Daoy (cell line): ENCODE measurements around the gene C6orf163. TPM values are rescaled to one million over a fixed set of nuclear protein-coding genes. Genes with fewer than 3 reads are reported as not detected.
A peak's percentile ranks its signal among the peaks of the same experiment; 100 is the strongest.
"Not testable (repeated sequence)": the region's sequence is repeated elsewhere in the genome, so short reads cannot be mapped to it uniquely, and the experiment has no call there.

ENCODE experiments used
- DNase-seq: peaks from one replicate; pipeline ENCODE4 v3.0.0-alpha.2; 2015; ENCODE audit warnings: low read depth
- total RNA-seq: library from RNA; depleted of rRNA; stranded (reverse); fragments of >200 nt; shearing (Covaris generic); gene quantifications from 2 replicates; pipeline ENCODE4 v1.2.3, GENCODE V29; 2014; rRNA removed

C6orf163 gene
- total RNA-seq = 0.15 and 0.63 TPM in 2 replicates

DNA sequence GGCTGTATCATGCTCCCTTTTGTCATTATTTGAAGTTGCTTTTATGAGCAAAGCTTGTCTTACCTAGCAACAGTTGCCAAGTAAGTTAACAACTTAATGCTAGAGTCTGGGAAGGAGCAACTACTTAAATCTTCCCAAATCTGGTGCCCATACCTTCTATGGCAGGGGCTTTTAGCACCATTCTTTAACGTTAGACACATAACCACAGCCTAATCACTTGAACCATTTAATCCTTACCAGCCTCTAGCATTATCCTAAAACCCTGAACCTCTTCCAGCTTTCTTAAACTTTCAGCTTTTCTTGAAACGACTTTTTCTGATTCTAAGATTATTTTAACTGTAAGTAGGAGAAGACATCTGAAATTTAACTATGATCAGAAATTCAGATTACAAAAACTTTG is at the start of gene C6orf163:
TSS of gene C6orf163 (plus strand) at position 83 of the 400 bp plus-strand sequence. CDS start at position 370, 287 bp downstream.
- no peak for DNase-seq

DNA sequence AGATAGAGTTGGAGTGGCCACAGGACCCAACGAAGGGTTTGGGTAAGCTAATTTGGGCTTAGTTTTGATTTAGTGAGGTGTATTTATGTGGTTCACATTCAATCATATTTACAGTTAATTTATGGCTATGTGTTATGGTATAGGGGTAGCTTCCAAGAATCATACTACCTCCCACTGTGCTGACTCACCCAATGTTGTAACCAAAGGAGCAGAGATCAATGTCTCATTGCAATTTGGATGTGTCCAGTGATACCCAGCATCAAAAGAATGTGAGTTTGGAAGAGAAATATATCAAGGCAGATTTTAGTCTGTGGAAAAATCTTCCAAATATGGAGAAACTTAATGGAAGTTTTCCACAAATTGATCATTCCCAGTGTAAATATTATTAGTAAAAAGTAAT is 47.5 kb upstream of the C6orf163 start:
- peak; percentile 14 for DNase-seq

DNA sequence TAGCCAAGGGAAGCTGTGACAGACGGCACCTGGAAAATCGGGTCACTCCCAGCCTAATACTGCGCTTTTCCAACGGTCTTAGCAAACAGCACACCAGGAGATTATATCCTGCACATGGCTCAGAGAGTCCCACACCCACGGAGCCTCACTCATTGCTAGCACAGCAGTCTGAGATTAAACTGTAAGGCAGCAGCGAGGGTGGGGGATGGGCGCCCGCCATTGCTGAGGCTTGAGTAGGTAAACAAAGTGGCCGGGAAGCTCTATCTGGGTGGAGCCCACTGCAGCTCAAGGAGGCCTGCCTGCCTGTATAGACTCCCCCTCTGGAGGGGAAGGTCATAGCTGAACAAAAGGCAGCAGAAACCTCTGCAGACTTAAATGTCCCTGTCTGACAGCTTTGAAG is 43.3 kb upstream of the C6orf163 start:
- not testable (repeated sequence) for DNase-seq

DNA sequence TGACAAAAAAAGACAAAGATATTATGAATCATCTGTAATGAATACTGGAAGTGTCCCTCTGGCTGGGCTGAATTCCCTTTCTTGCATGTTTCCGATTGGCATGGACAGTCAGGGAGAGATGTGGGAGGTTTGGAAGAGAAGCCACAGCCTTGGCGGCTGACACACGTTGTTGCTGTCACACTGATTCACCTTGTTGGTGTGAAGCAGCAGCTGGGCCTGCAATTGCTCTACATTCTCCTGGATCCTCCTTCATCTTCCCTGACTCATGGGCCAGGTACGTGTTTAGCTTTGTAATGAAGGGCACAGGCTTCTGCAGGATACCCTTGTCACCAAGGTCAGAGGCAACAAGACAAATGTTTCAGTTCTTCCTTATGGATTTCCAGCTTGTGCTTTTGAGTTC is 35.6 kb upstream of the C6orf163 start:
- DNase-seq = peak; percentile 8

DNA sequence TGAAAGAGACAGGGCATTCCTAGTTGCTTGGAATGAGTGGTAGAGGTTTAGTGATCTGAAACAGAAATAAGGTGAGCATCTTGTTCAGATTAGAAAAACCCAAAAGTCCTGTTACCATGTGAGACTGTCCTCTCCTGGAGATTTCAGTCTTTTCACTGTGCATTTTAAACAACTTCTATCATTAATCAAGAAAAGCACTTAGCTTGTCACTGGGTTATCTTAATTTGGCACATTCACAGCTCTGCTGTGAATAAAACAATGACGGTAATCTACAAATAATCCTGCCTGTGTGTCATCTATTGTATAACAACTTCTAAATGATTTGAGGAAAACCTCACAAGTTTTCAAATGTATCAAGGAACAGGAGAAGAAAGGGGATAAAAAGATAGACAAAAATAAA is 31.8 kb upstream of the C6orf163 start:
- DNase-seq = no peak

DNA sequence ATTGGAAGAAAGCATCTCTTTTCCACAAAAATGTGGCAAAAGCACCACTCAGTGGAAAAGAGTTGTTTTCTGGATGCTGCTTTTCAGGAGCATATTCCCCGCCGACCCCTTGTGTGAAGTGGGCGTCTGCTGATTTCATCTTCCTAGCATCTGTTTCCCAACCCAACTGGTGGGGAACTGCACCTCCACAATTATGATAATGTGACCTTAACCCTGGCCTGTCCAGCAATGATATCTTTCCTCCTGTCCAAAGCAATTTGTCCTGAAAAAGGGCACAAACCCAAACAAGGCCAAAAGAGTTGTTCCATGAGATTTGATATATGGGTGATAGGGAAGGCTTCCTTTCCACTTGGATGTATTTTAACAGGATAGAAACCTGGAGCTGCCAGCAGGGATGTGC is 29.5 kb upstream of the C6orf163 start:
- no peak for DNase-seq

DNA sequence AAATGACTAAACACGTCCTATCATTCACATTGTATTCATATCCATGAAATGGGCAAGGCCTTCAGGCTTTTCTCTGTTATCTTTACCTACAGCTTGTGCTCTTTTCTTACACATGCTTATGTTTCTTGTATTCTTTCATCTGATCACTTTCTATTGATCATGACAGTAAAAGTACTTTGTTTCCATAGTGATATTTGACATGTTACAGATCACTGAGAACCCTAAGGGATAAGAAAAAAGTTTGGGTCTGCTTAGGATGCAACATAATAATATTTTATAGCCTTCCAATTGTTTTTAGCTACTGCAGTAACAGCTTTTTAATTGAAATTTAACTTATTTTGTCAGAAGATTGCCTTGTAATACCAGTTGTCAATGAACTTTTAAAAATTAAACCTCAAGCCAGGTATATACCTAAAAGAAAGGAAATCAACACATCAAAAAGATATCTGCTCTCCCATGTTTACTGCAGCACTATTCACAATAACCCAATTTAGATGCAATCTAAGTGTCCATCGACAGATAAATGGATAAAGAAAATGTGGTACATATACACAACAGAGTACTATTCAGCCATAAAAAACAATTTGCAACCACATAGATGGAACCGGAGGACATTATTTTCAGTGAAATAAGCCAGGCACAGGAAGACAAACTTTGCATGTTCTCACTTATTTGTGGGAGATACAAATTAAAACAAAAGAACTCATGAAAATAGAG is 25.2 kb upstream of the C6orf163 start:
- DNase-seq = no peak

DNA sequence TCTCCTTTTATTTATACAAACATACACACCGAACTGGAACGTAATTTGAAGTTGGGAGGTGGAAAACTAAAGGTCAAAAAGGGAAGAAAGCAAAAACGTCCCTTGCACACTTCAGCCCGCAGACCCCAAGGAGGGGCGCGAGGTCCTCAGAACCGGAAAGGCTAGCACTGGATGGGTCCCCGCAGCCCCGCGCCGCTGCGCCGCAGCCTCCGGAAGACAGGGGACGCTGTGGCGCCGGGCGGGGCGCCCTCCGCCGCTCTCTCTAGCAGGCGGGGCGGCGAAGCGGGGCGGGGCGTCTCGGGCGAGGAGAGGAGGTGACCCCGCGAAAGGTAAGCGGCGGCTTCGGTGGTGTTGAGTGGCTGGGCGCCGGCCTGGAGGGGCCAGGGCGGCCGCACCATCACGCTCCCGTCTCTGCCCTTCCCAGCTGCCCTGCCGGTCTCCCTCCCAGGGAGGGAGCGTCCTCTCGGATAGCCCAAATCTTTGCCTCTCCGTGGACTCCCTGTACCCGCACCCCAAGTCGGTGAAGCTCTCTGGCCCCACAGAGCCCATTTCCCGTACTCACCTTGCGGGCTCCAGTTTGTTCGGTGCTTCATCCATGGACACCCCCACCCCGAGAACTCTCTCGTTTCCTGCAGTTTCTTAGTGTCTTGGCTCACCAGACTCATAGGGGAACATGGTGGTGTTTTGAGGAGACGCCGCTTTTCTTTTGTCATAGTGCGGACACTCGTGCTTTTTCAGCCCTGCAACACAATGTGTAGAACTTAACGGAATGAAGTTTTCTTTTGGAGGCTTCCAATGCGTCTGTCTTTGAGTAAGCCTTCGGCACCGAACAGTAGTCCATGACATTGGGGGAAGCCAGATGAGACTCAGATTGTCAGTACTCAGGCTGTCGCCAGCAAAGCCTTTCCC is 22.1 kb upstream of the C6orf163 start, which contains the start of gene SMIM8:
TSS of gene SMIM8 (plus strand) at position 285 of the 909 bp plus-strand sequence. CDS start 14,444 bp downstream, outside the sequence.
- peak; percentile 83 for DNase-seq

DNA sequence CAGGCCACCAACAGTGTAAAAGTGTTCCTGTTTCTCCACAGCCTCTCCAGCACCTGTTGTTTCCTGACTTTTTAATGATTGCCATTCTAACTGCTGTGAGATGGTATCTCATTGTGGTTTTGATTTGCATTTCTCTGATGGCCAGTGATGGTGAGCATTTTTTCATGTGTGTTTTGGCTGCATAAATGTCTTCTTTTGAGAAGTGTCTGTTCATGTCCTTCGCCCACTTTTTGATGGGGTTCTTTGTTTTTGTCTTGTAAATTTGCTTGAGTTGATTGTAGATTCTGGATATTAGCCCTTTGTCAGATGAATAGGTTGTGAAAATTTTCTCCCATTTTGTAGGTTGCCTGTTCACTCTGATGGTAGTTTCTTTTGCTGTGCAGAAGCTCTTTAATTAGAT is 20.7 kb upstream of the C6orf163 start:
- not testable (repeated sequence) for DNase-seq

DNA sequence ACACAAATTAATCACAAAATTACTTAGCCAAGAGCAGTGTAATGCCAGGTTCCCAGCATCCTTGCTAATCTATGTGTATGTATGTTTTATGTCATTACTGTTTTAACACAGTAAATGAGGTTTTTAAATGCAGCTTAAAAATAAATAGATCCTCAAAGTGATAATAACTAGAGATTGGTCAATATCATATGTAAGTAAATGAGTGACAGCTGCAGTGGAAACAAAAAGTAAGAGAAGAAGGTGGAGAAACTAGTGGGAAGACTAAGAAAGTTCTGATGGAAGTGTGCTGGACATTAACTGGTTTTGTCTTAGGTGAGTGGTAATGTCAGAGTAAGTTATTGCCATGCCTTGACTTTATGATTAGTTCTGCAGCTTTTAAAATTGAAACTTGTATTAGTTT is 13.7 kb upstream of the C6orf163 start:
- DNase-seq = no peak

DNA sequence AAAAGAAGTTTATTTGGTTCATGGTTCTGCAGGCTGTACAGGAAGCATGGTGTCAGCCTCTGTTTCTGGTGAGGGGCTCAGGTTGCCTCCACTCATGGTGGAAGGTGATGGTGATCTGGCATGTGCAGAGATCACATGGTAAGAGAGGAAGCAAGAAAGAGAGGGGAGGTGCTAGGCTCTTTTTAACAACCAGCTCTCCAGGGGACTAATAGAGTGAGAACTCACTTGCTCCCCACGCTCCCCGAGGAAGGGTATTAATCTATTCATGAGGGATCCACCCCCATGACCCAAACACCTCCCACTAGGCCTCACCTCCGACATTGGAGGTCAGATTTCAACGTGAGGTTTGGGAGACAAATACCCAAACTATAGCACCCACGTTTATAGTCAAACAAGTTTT is 11.6 kb upstream of the C6orf163 start:
- no peak for DNase-seq

DNA sequence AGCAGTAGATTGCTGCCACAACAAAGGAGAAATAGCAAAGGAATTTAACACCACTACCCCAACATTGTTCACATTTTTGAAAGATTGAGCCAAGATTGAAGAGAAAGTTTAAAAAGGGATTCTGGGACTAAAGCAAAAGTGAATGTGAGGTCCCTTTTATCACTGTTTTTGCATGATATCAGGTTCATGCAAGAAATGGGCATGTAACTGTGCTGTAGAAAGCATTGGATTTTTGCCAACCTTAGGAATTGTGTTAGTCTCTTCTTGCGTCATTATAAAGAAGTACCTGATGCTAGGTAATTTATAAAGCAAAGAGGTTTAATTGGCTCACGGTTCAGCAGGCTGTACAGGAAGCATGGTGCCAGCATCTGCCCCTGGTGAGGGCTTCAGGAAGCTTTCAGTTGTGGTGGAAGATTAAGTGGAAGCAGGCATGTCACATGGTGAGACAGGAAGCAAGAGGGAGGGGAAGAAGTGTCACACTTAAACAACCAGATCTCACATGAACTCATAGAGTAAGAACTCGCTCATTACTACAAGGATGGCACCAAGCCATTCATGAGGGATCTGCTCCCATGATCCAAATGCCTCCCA is 10.9 kb upstream of the C6orf163 start:
- peak; percentile 12 for DNase-seq

DNA sequence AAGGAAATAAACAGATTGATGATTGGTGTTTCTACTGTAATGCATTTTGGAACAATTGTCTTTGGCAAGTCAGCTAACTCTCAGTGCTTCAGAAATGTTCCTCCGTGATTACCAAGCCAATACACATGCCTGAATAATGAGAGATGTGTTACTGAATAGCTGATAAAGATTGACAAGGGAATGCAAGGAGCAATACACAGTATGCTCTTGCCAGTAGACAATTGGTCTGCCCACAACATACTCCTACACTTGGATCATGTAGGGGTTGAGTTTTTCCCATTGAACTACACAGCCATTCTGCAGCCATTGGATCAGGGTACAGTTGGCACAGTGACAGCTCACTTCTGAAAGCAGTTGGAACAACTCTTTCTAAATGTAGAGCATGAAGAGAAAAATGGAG is 9.9 kb upstream of the C6orf163 start:
- no peak for DNase-seq

DNA sequence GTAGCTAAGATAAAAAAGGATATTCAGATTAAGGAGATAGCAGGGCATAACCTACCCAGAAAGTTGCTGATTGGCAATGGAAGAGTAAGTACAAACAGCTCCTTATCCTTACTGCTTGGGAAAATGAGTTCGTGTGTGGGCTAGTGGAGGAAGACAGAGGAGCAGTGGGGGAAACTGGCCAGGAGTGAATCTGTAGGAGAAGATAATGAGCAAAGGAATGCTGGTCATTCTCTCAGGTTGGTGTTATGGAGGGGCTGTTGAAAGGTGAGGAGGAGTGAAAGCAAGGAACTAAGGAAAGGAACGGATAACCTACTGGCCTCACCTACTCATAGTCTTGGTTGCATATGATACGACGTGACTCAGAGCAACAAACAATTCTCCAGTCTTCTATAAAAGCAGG is 8.2 kb upstream of the C6orf163 start:
- no peak for DNase-seq

DNA sequence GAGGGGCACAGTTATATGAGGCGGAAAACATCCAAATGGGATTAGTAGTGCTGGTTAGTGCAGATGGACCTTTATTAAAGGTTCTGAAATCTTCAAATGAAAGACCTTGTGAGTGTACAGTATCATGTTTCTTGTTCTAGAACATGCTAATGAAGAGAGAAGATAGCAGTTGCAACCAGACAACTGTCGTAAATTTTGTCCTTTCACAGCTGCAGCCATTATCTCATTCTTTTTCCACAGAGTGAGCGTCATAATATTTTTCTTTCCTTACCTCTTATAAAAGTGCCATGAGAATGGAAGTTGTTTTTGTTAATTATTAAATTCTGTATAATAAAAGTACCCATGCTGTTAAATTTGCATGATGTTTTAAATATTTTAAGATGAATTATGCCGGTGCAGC is 4.4 kb upstream of the C6orf163 start:
- no peak for DNase-seq

DNA sequence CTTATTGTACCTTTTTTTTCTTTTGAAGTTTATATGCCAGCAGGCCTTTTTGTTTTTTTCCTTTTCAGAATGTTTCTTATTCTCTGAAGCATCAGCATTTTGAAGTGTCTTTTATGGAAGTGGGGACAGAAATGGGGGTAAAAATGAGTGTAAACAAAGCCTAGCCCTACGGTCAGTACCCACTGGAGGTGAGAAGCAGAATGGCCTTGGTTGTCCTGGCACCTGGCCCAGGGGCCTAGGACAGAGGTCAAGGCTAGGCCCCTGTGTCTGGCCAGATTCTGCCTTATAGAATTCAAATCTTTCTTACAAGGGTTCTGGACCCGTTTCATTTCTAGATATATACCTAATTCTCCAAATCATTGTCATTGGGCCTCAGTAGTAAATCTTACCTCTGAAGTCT is 3.5 kb upstream of the C6orf163 start:
- no peak for DNase-seq

DNA sequence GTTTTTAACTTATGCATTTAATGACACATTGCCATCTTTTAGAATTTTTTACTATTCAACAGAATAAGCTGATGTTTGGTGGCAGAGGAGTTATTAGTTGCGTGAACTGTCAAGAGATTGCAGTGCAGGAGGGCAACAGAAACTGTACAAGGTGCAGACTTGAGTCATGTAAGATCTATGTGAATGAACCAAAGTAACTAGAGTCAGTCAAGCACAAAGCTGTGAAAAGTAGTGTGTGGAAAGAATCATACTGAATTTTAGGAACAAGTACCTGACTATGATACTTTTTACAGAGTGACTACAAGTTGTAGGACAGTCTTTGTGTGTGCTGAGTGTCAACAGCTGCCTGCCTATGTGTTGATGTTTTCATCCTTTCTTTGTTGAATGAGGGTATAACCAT is 2.7 kb upstream of the C6orf163 start:
- no peak for DNase-seq

DNA sequence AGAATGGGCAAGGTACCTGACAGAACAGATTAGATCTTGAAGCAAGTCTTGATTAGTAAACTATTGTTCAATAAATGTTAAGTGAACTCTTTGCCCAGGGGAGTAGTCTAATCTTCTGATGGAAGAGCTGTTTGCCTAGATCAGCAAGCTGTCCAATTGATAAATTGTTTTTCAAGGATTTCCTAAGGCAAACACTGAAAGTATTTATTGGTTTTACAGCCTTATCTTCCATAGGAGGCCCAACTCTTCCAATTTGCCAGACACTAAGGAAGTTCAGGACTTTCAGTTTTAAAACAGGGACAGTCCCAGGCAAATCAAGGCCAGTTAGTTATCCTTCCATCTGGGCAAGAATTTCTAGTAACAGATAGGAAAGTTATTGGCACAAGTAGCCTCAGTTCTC is 1.8 kb upstream of the C6orf163 start:
- no peak for DNase-seq

DNA sequence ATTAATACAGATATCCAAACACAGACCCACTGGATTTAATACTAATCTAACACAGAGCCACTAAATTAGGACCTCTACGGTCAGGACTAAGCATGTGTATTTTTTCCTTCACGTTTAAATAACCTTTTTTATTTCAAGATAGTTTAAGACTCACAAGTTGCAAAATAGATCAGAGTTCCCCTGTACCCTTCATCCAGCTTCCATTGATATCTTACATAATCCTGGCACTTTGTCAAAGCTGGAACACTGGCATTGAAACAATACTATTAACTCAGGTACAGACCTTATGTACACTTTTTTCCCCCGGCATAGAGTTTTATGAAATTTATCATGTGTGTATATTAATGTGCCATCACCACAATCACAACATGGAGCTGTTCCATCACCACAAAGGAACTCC is 2.1 kb downstream of the C6orf163 start:
- no peak for DNase-seq

DNA sequence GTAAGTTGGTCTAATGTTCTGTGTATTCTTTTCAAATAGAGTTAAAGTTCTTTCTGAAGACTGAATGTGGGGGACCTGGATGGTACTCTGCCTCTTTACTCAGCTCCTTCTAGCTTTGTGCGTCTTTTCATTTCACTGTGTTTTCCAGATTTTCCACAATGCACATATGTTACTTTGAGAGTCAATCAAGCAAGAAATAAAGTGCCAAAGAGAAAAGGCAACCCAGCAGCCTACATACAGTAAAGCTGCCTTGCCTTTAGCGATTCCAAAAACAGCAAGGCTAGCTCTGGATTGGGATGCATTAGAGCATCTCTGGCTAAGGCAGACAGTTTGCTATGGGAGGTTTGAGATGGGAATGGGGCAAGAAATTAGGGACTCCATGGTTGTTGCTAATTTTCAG is 5.3 kb downstream of the C6orf163 start:
- no peak for DNase-seq

DNA sequence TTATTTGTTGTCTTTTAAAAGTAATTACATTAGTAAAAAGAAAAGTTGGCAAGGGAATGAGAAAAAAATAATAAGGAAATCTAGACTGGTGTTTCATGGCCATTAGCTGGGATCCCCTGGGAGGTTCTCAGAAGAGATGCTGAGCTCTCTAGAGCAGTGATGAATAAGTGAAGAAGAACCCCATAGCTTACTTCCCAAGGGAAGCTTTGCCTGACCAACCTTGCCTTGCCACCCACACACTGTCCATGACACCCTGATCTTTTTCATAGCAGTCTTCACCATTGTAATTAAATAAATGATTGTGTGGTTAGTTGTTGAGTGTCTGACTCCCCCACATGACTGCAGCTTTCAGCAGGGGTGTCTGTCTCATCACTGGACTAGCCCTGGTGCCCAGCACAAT is 5.9 kb downstream of the C6orf163 start:
- DNase-seq = no peak

DNA sequence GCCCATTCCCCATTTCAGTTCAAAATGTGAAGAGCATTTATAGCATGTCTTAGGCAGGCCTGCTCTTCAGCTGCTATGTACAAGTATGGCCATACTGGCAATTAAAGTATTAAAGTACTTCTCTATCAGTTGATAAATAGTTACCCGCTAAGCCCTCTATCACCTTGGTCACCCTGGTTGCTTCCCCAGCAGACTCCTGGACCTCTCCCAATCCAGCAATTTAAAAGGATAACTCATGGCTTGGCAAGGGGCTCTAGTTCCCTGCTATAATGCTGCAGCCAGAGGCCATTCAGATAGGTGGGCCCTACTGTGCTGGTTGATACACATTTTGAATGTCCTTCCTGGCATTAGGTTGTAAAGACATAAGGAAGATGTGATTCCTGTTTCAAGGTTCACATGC is 7.0 kb downstream of the C6orf163 start:
- DNase-seq = no peak

DNA sequence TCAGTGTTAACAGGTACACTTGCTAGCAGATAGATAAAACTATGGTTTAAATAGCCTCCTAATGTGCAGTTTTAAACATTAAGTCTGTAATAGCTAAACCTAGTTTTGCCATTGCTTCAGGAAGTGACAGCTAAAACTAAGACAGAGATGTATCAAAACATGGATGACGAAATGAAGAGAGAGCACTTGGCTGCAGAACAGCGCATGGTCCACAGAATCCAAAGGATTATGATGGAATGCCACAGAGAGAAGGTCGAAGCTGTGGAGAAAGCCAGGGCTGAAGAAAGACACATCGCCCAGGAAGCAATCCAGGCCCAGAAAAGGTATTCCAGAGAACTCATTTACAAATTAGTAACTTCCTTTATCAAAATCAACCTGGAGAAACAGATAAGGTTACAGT is 11.6 kb downstream of the C6orf163 start:
- DNase-seq = no peak
